ENCODE measurements around the gene MRPL14. TPM values are rescaled to one million over a fixed set of nuclear protein-coding genes. Genes with fewer than 3 reads are reported as not detected.

The MRPL14 gene
- total and polyA plus RNA-seq, 2 of the 8 experiments (the other 6 are each of a cell fraction or from before 2014, with no cell fraction given), result 82.0 to 97.1 TPM

DNA sequence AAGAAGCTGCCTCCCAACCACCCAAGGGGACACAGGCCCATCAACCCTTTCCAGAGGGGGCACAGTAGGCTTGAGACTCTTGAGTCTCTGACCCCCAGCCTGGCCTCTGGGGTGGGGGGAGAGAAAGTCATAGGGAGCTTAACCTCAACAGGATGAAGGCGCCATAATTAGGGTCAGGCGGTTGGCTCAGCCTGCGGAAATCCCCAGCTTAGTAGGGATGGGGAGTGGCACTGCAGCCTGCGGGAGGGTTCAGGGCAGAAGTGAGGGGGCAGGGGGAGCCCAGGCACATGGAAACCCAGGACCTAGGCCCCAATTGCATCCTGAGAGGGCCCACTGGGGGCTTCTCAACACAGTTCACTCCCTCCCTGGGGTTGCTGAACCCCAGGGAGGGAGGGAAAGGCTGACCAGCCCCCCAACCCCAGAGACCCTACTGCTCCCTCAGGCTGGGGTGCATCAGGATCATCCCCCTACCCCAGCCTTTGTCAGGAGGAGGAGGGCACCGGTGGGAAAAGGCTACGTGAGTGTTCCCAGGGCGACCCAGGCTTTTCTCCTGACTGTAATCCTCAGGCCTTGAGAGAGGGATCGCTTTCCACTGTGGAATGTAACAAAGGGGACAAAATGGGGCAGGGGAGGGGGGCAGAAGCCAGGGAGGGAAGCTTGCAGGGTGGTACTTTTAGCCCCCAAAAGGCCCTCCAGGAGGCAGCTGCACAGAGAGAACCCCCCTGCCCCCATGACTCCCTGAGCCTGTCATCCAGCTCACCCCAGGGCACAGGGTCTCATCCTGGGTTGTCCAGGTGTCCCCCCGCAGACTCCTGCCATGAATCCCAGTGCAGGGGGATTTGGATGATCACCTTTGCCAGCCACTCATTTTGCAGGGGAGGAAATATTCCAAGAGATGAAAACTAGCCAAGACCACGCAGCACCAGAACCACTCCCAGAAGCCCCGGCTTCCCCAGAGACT, 46.4 kb downstream of the MRPL14 start:
- Histone ChIP-seq H4K8ac (ENCODE audit: extremely low read depth, insufficient read depth, low read length) (no peak overlapping the region), H3K27me3 (replicated peaks in 1 of 4; ENCODE audit: control insufficient read depth in 3 of 4, extremely low read depth in 1 of 4, insufficient read depth in 3 of 4, low read length in 3 of 4) (peaks cover 0 to 4% (median 2%) of the 10 kb centered on the region in 4 experiments; a peak in 2 of 7 replicates), H3K4me2 (ENCODE audit: insufficient read depth in 1 of 2, low read depth in 2 of 2, low read length in 2 of 2) (no peak overlapping the region), H3K79me2 (ENCODE audit: control insufficient read depth in 1 of 2, insufficient read depth in 2 of 2, low read length in 2 of 2) (no peaks in the 10 kb centered on the region), H4K20me1 (replicated peaks in 1 of 2; ENCODE audit: control insufficient read depth in 1 of 2, insufficient read depth in 2 of 2, low read length in 2 of 2) (no peaks in the 10 kb centered on the region), H2AFZ (ENCODE audit: low read length) (no peak overlapping the region), H2BK120ac (replicated peaks; ENCODE audit: low read depth, low read length) (no peak overlapping the region), H3K14ac (ENCODE audit: insufficient read length) (no peak overlapping the region), H3K79me1 (ENCODE audit: low read depth, low read length) (no peaks in the 10 kb centered on the region), H3K18ac (ENCODE audit: extremely low read depth, low read length) (no peak overlapping the region; the same call in 1 of the 2 replicates), H2BK15ac (ENCODE audit: low read length) (no peak overlapping the region), H4K5ac (ENCODE audit: insufficient read length, low read depth, low read length) (no peak overlapping the region), H2AK5ac (ENCODE audit: low read depth, low read length) (no peak overlapping the region), H4K91ac (replicated peaks; ENCODE audit: insufficient read length, low read length) (no peak overlapping the region), H2BK5ac (ENCODE audit: low read depth, low read length) (no peak overlapping the region; the same call in 1 of the 2 replicates), H3K36me3 (ENCODE audit: control insufficient read depth in 2 of 4, insufficient read depth in 4 of 4, low read length in 3 of 4) (no peaks in the 10 kb centered on the region), H3K4me3 (ENCODE audit: extremely low read depth in 1 of 4, insufficient read depth in 2 of 4, low read depth in 3 of 4, low read length in 4 of 4) (no peak overlapping the region), H3K27ac (ENCODE audit: low read depth, low read length) (no peak overlapping the region), H3K9ac (replicated peaks in 1 of 4; ENCODE audit: extremely low read depth in 1 of 4, low read depth in 3 of 4, low read length in 3 of 4) (no peak overlapping the region), H2BK20ac (ENCODE audit: low read length) (no peak overlapping the region), H3K9me3 (ENCODE audit: insufficient read depth in 2 of 2, low read depth in 1 of 2, low read length in 1 of 2) (no peaks in the 10 kb centered on the region), H3K4ac (replicated peaks; ENCODE audit: insufficient read length, low read depth, low read length) (no peak overlapping the region), H3K4me1 (replicated peaks in 1 of 4; ENCODE audit: control insufficient read depth in 3 of 4, insufficient read depth in 4 of 4, low read length in 3 of 4) (peaks cover 0 to 15% (median 12%) of the 10 kb centered on the region in 4 experiments; a peak in 6 of 7 replicates), H3K23me2 (ENCODE audit: low read depth, low read length) (no peaks in the 10 kb centered on the region), H3K56ac (replicated peaks; ENCODE audit: insufficient read length, low read depth, low read length) (no peak overlapping the region), H3K23ac (ENCODE audit: insufficient read length) (no peak overlapping the region), H2BK12ac (ENCODE audit: low read depth, low read length) (no peak overlapping the region)
- WGBS, 2 experiments (ENCODE audit: extremely low coverage in 1 of 2, insufficient coverage in 1 of 2, insufficient read length in 1 of 2, insufficient replicate concordance in 2 of 2, low coverage in 1 of 2, low lambda C conversion rate in 2 of 2, missing lambda C conversion rate in 1 of 2), result 85% methylated on average over 11 of the region's 11 CpGs; no CpG with 5 or more reads in 1 of the 2 experiments
- DNase-seq (ENCODE audit: low read depth in 1 of 2, low spot score in 2 of 2) (no peak), FAIRE-seq (no peak)
- ChIA-PET POLR2A (ENCODE audit: partially characterized antibody) (interaction anchor here (0.8 to 1.2 kb wide), 3 partner anchors 86 to 378 kb away, joined by 3 read pairs; no protein-coding TSS in a partner anchor), CTCF (ENCODE audit: partially characterized antibody) (interaction anchor here (0.8 to 5.1 kb wide), 22 partner anchors 17 to 412 kb away, joined by 3 to 59 read pairs (median 6); partner anchors contain the start of gene VEGFA)
- no peak for TF ChIP-seq CREB1 (IDR thresholded peaks at IDR 0.05)
- TF ChIP-seq E2F6 (IDR thresholded peaks at IDR 0.05), result no peak
- TF ChIP-seq ZNF274 (IDR thresholded peaks at IDR 0.05; ENCODE audit: borderline replicate concordance, extremely low read depth, low read length), result no peak
- TF ChIP-seq RNF2 (IDR thresholded peaks at IDR 0.05; ENCODE audit: borderline replicate concordance, low read depth, low read length, missing control alignments, poor library complexity, severe bottlenecking), result no peak
- TF ChIP-seq, protein P1, sequence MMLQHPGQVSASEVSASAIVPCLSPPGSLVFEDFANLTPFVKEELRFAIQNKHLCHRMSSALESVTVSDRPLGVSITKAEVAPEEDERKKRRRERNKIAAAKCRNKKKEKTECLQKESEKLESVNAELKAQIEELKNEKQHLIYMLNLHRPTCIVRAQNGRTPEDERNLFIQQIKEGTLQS (IDR thresholded peaks at IDR 0.05; ENCODE audit: insufficient read depth, low read depth, low read length), result no peak
- TF ChIP-seq USF2 (IDR thresholded peaks at IDR 0.05; ENCODE audit: low read length), result no peak
